HL-60 (cell line): Measurements from ENCODE around the gene GMDS.

Experiments
- DNase-seq, 2 experiments: peaks; one replicate each; pipeline ENCODE4 v3.0.0-alpha.2; 2010 to 2020; ENCODE audit warnings: low read depth in 1 of 2, low spot score in 1 of 2
- H3K27ac ChIP-seq: fragments of 250-450 bp; sonication (Bioruptor Pico); replicated peaks from 2 replicates; pipeline ENCODE4 v1.5.1; 2020; ENCODE audit warnings: mild to moderate bottlenecking, moderate library complexity
- H3K27me3 ChIP-seq: fragments of 250-450 bp; sonication (Bioruptor Pico); 2 replicates; pipeline ENCODE4 v1.5.1; 2021; ENCODE audit warnings: mild to moderate bottlenecking, moderate library complexity; ENCODE audit not compliant: insufficient read depth, poor library complexity, severe bottlenecking
- H3K4me3 ChIP-seq: replicated peaks from 2 replicates; pipeline ENCODE4 v1.5.1; 2011; ENCODE audit warnings: mild to moderate bottlenecking, control low read depth, low read length; ENCODE audit not compliant: insufficient read depth
- GABPA ChIP-seq: IDR thresholded peaks from 2 replicates; pipeline ENCODE4 v1.6.1; 2012; ENCODE audit warnings: low read depth
- POLR2AphosphoS5 ChIP-seq: IDR thresholded peaks from 2 replicates; pipeline ENCODE4 v1.6.1; 2012; ENCODE audit warnings: low read depth
- REST ChIP-seq: IDR thresholded peaks from 2 replicates; pipeline ENCODE4 v1.6.1; 2012; ENCODE audit warnings: low read depth; ENCODE audit not compliant: insufficient replicate concordance
- SPI1 ChIP-seq: IDR thresholded peaks from 2 replicates; pipeline ENCODE4 v1.6.1; 2012; ENCODE audit warnings: low read depth, mild to moderate bottlenecking, borderline replicate concordance
- TF ChIP-seq, protein P1 (sequence below): IDR thresholded peaks from one replicate; pipeline ENCODE4 v1.5.1; 2011; ENCODE audit warnings: low read length, control low read depth, inconsistent platforms; ENCODE audit not compliant: insufficient read depth

The GMDS gene

DNA sequence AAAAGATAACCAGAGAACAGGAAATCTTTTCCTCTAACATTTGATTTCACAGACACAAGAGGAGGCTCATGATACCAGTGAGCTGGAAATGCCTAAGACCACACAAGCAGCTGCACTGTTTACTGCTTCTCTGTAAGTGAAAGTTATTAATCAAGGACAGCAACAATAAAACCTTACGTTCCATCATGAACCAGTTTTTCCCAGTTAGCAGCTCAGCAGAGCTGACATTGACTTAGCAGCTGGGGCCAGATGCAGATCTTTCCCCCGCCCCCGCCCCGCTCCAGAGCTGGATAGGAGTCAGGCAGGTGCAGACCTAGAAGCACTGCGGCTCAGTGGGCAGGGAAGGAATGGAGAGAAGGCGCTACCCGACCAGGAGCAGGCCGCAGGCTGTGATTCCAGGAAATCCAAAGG, 275.2 kb downstream of the GMDS start:
- no peak for DNase-seq
- Histone ChIP-seq H3K4me3 (no peak overlapping the region), H3K27ac (no peak overlapping the region), H3K27me3 (no peaks in the 10 kb centered on the region)
- TF ChIP-seq, protein P1, sequence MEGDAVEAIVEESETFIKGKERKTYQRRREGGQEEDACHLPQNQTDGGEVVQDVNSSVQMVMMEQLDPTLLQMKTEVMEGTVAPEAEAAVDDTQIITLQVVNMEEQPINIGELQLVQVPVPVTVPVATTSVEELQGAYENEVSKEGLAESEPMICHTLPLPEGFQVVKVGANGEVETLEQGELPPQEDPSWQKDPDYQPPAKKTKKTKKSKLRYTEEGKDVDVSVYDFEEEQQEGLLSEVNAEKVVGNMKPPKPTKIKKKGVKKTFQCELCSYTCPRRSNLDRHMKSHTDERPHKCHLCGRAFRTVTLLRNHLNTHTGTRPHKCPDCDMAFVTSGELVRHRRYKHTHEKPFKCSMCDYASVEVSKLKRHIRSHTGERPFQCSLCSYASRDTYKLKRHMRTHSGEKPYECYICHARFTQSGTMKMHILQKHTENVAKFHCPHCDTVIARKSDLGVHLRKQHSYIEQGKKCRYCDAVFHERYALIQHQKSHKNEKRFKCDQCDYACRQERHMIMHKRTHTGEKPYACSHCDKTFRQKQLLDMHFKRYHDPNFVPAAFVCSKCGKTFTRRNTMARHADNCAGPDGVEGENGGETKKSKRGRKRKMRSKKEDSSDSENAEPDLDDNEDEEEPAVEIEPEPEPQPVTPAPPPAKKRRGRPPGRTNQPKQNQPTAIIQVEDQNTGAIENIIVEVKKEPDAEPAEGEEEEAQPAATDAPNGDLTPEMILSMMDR, result no peak
- no peak for TF ChIP-seq POLR2AphosphoS5
- TF ChIP-seq REST, result no peak
- TF ChIP-seq SPI1, result no peak
- TF ChIP-seq GABPA, result no peak

GRCh38 chr6:1966713-1967112, 278.7 kb downstream of the GMDS start:
- TF ChIP-seq, protein P1, result no peak
- TF ChIP-seq POLR2AphosphoS5 (no peak), REST (no peak), SPI1 (no peak), GABPA (no peak)
- Histone ChIP-seq H3K27me3 (no peaks in the 10 kb centered on the region), H3K4me3 (no peak overlapping the region), H3K27ac (no peak overlapping the region)
- DNase-seq, result no peak

GRCh38 chr6:1965596-1966224, 279.7 kb downstream of the GMDS start:
- H3K27ac ChIP-seq, result no peak overlapping the region
- H3K4me3 ChIP-seq, result no peak overlapping the region
- no peaks in the 10 kb centered on the region for H3K27me3 ChIP-seq
- TF ChIP-seq GABPA (no peak), POLR2AphosphoS5 (no peak), REST (no peak), SPI1 (no peak)
- TF ChIP-seq, protein P1, result no peak
- no peak for DNase-seq
